PFSK-1 (cell line): ENCODE results near the gene CRIP1.

ENCODE experiments used
- FOXP2 ChIP-seq: optimal IDR thresholded peaks from 2 replicates; pipeline ENCODE3; 2011; ENCODE audit warnings: borderline replicate concordance, control low read depth, inconsistent platforms; ENCODE audit not compliant: insufficient read depth; ENCODE audit errors: extremely low read length, extremely low read depth
- POLR2AphosphoS5 ChIP-seq: IDR thresholded peaks from 2 replicates; pipeline ENCODE4 v1.6.1; 2012; ENCODE audit warnings: low read depth, mild to moderate bottlenecking, control low read depth, low read length, moderate library complexity
- REST ChIP-seq, 2 experiments: IDR thresholded peaks; 2 replicates each; pipeline versions ENCODE4 v1.6.1 to v1.8.0; 2011 to 2012; ENCODE audit warnings: low read depth in 2 of 2, low read length in 2 of 2, control low read depth in 1 of 2, inconsistent platforms in 1 of 2, mild to moderate bottlenecking in 1 of 2, moderate library complexity in 1 of 2; ENCODE audit not compliant: insufficient read depth in 1 of 2
- SIN3A ChIP-seq: IDR thresholded peaks from 2 replicates; pipeline ENCODE4 v1.6.1; 2012; ENCODE audit warnings: mild to moderate bottlenecking, low read length, moderate library complexity, borderline replicate concordance; ENCODE audit not compliant: insufficient read depth
- TAF1 ChIP-seq: IDR thresholded peaks from 2 replicates; pipeline ENCODE4 v1.6.1; 2012; ENCODE audit warnings: low read length, control low read depth, borderline replicate concordance; ENCODE audit not compliant: insufficient read depth

- TF ChIP-seq POLR2AphosphoS5 (no peak), TAF1 (no peak), REST (IDR thresholded peaks at IDR 0.05; ENCODE audit: insufficient read depth in 1 of 2, low read depth in 2 of 2, low read length in 2 of 2) (no peak), SIN3A (no peak), FOXP2 (no peak)
Observed at GRCh38 chr14:105474483-105475268, 12.0 kb upstream of the CRIP1 start, which contains the start of gene CRIP2.
